ENCODE data around the gene SP7.
"Not testable (repeated sequence)": the region's sequence is repeated elsewhere in the genome, so short reads cannot be mapped to it uniquely, and the experiment has no call there.

The SP7 gene

GRCh38 chr12:53378724-53379388 lies 42.7 kb upstream of the SP7 start:
- DNase-seq (ENCODE audit: low read depth, low spot score): no peak
- Histone ChIP-seq H3K9me3 (ENCODE audit: low read depth, low read length) (no peaks in the 10 kb centered on the region), H3K27ac (peak overlapping the region; percentile 98), H3K4me3 (peak overlapping the region; percentile 77), H3K9ac (ENCODE audit: insufficient read length) (peak overlapping the region; percentile 82), H3K36me3 (ENCODE audit: insufficient read depth, low read length) (peaks cover 29% of the 10 kb centered on the region)
- no peak for TF ChIP-seq EZH2 (IDR thresholded peaks at IDR 0.05)
- TF ChIP-seq POLR2AphosphoS5 (IDR thresholded peaks at IDR 0.05; ENCODE audit: borderline replicate concordance, low read depth, low read length): no peak
- no peak for TF ChIP-seq FOXP2 (optimal IDR thresholded peaks at IDR 0.05; ENCODE audit: control extremely low read depth, extremely low read length, insufficient read depth)

- Histone ChIP-seq H3K27ac (peak overlapping the region; percentile 98), H3K4me3 (no peak overlapping the region), H3K9me3 (ENCODE audit: low read depth, low read length) (no peaks in the 10 kb centered on the region), H3K36me3 (ENCODE audit: insufficient read depth, low read length) (peaks cover 23% of the 10 kb centered on the region), H3K9ac (ENCODE audit: insufficient read length) (peak overlapping the region; percentile 82)
- no peak for DNase-seq (ENCODE audit: low read depth, low spot score)
- TF ChIP-seq EZH2 (IDR thresholded peaks at IDR 0.05): no peak
- no peak for TF ChIP-seq FOXP2 (optimal IDR thresholded peaks at IDR 0.05; ENCODE audit: control extremely low read depth, extremely low read length, insufficient read depth)
- no peak for TF ChIP-seq POLR2AphosphoS5 (IDR thresholded peaks at IDR 0.05; ENCODE audit: borderline replicate concordance, low read depth, low read length)
Measured at GRCh38 chr12:53378222-53378621, 42.1 kb upstream of the SP7 start.

GRCh38 chr12:53376747-53377146 lies 40.6 kb upstream of the SP7 start:
- Histone ChIP-seq H3K9me3 (ENCODE audit: low read depth, low read length) (no peaks in the 10 kb centered on the region), H3K36me3 (ENCODE audit: insufficient read depth, low read length) (peaks cover 8% of the 10 kb centered on the region), H3K27ac (peak overlapping the region; percentile 46), H3K9ac (ENCODE audit: insufficient read length) (no peak overlapping the region), H3K4me3 (no peak overlapping the region)
- DNase-seq (ENCODE audit: low read depth, low spot score): no peak
- TF ChIP-seq EZH2 (IDR thresholded peaks at IDR 0.05) (no peak), POLR2AphosphoS5 (IDR thresholded peaks at IDR 0.05; ENCODE audit: borderline replicate concordance, low read depth, low read length) (no peak), FOXP2 (optimal IDR thresholded peaks at IDR 0.05; ENCODE audit: control extremely low read depth, extremely low read length, insufficient read depth) (no peak)

- not testable (repeated sequence) for H3K27ac ChIP-seq; DNase-seq (ENCODE audit: low read depth, low spot score); H3K36me3 ChIP-seq (ENCODE audit: insufficient read depth, low read length); H3K9me3 ChIP-seq (ENCODE audit: low read depth, low read length); H3K4me3 ChIP-seq; H3K9ac ChIP-seq (ENCODE audit: insufficient read length)
Measured at GRCh38 chr12:53374277-53374676, 38.1 kb upstream of the SP7 start.

GRCh38 chr12:53373554-53374133 lies 37.5 kb upstream of the SP7 start:
- not testable (repeated sequence) for H3K4me3 ChIP-seq; H3K9ac ChIP-seq (ENCODE audit: insufficient read length); DNase-seq (ENCODE audit: low read depth, low spot score); H3K36me3 ChIP-seq (ENCODE audit: insufficient read depth, low read length); H3K9me3 ChIP-seq (ENCODE audit: low read depth, low read length)
- H3K27ac ChIP-seq: peak overlapping the region; percentile 72

- Histone ChIP-seq H3K9me3 (ENCODE audit: low read depth, low read length) (no peaks in the 10 kb centered on the region), H3K36me3 (ENCODE audit: insufficient read depth, low read length) (no peaks in the 10 kb centered on the region), H3K4me3 (no peak overlapping the region), H3K9ac (ENCODE audit: insufficient read length) (no peak overlapping the region), H3K27ac (no peak overlapping the region)
- no peak for DNase-seq (ENCODE audit: low read depth, low spot score)
- TF ChIP-seq EZH2 (IDR thresholded peaks at IDR 0.05) (no peak), POLR2AphosphoS5 (IDR thresholded peaks at IDR 0.05; ENCODE audit: borderline replicate concordance, low read depth, low read length) (no peak), FOXP2 (optimal IDR thresholded peaks at IDR 0.05; ENCODE audit: control extremely low read depth, extremely low read length, insufficient read depth) (no peak)
Measured at GRCh38 chr12:53365245-53365904, 29.2 kb upstream of the SP7 start.

- H3K9ac ChIP-seq (ENCODE audit: insufficient read length); H3K36me3 ChIP-seq (ENCODE audit: insufficient read depth, low read length); H3K9me3 ChIP-seq (ENCODE audit: low read depth, low read length); DNase-seq (ENCODE audit: low read depth, low spot score); H3K4me3 ChIP-seq; H3K27ac ChIP-seq: not testable (repeated sequence)
Measured at GRCh38 chr12:53361638-53362037, 25.5 kb upstream of the SP7 start.

GRCh38 chr12:53358836-53359419 lies 22.8 kb upstream of the SP7 start:
- Histone ChIP-seq H3K9me3 (ENCODE audit: low read depth, low read length) (no peaks in the 10 kb centered on the region), H3K9ac (ENCODE audit: insufficient read length) (no peak overlapping the region), H3K4me3 (no peak overlapping the region), H3K36me3 (ENCODE audit: insufficient read depth, low read length) (no peaks in the 10 kb centered on the region), H3K27ac (no peak overlapping the region)
- TF ChIP-seq EZH2 (IDR thresholded peaks at IDR 0.05) (no peak), POLR2AphosphoS5 (IDR thresholded peaks at IDR 0.05; ENCODE audit: borderline replicate concordance, low read depth, low read length) (no peak), FOXP2 (optimal IDR thresholded peaks at IDR 0.05; ENCODE audit: control extremely low read depth, extremely low read length, insufficient read depth) (no peak)
- no peak for DNase-seq (ENCODE audit: low read depth, low spot score)

GRCh38 chr12:53355121-53355520 lies 19.0 kb upstream of the SP7 start:
- H3K27ac ChIP-seq: no peak overlapping the region
- no peak for DNase-seq (ENCODE audit: low read depth, low spot score)
- H3K36me3 ChIP-seq (ENCODE audit: insufficient read depth, low read length): no peaks in the 10 kb centered on the region
- H3K9me3 ChIP-seq (ENCODE audit: low read depth, low read length): no peaks in the 10 kb centered on the region
- no peak for TF ChIP-seq EZH2 (IDR thresholded peaks at IDR 0.05)
- TF ChIP-seq POLR2AphosphoS5 (IDR thresholded peaks at IDR 0.05; ENCODE audit: borderline replicate concordance, low read depth, low read length): no peak
- TF ChIP-seq FOXP2 (optimal IDR thresholded peaks at IDR 0.05; ENCODE audit: control extremely low read depth, extremely low read length, insufficient read depth): no peak
- no peak overlapping the region for H3K4me3 ChIP-seq
- no peak overlapping the region for H3K9ac ChIP-seq (ENCODE audit: insufficient read length)

Measured in SK-N-MC (cell line).